Mammary epithelial cell (primary cell): ENCODE measurements around the gene TAB2.

Source experiments
- CTCF ChIP-seq, 2 donors: IDR thresholded peaks in 1 of 2; conservative IDR thresholded peaks in 1 of 2; 2 replicates each; pipeline ENCODE4 v1.5.1; 2011 to 2012; ENCODE audit warnings: inconsistent platforms in 2 of 2, low read length in 2 of 2, mild to moderate bottlenecking in 2 of 2, control low read depth in 1 of 2, low read depth in 1 of 2; ENCODE audit not compliant: insufficient read depth in 1 of 2; ENCODE audit errors: extremely low read depth in 1 of 2
- EZH2 ChIP-seq: IDR thresholded peaks from 2 replicates; pipeline ENCODE4 v1.6.1; 2012; ENCODE audit warnings: low read length, inconsistent platforms, borderline replicate concordance

GRCh38 chr6:149397384-149397783, 79.9 kb downstream of the TAB2 start:
- TF ChIP-seq CTCF (conservative IDR thresholded peaks at IDR 0.05 in 1 of 2, IDR thresholded peaks at IDR 0.05 in 1 of 2; ENCODE audit: extremely low read depth in 1 of 2, insufficient read depth in 1 of 2, low read depth in 1 of 2, low read length in 2 of 2) (no peak), EZH2 (no peak)
